ENCODE data around the gene VIM. TPM values are rescaled to one million over a fixed set of nuclear protein-coding genes. Genes with fewer than 3 reads are reported as not detected.

The VIM gene
- total and polyA plus RNA-seq, 2 donors (not counting 1 experiment from before 2014, with no cell fraction given), result 343 to 375 TPM

DNA sequence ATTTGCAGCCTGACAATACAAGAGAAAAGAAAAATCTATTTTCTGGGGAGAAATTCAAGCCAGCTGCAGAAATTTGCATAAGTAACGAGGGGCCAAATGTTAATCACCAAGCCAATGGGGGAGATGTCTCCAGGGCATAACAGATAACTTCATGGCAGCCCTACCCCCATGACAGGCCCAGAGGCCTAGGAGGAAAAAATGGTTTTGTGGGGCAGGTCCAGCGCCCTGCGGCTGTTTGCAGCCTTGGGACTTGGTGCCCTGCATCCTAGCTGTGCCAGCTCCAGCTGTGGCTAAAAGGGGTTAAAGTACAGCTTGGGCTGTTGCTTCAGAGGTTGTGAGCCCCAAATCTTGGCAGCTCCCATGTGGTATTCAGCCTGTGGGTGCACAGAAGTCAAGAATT, 54.3 kb downstream of the VIM start:
- no peak overlapping the region for H3K9ac ChIP-seq (ENCODE audit: low read length)
- Mint-ChIP-seq H3K9me3 (ENCODE audit: insufficient read depth) (peaks cover 12% of the 10 kb centered on the region), H3K27me3 (peaks cover 3% of the 10 kb centered on the region), H3K4me3 (no peak overlapping the region), H3K27ac (no peak overlapping the region), H3K4me1 (no peaks in the 10 kb centered on the region)
- intact Hi-C loops (cut with micrococcal nuclease), result no loop called here
- ChIA-PET POLR2A (no interaction called here), CTCF (interaction anchor here (0.6 kb wide), 1 partner anchor 26 kb away, joined by 3 read pairs; no protein-coding TSS in a partner anchor)
- peaks cover 0 to 2% (median 0%) of the 10 kb centered on the region in 4 experiments for H3K27me3 ChIP-seq (replicated peaks in 1 of 4; ENCODE audit: control extremely low read depth in 1 of 4, control insufficient read depth in 3 of 4, insufficient read depth in 4 of 4, low read length in 3 of 4)
- H3K4me3 ChIP-seq (ENCODE audit: control extremely low read depth in 1 of 5, extremely low read depth in 1 of 5, insufficient read depth in 1 of 5, low read depth in 2 of 5, low read length in 4 of 5), result no peak overlapping the region
- 100% methylated on average over 3 of the region's 3 CpGs for WGBS (ENCODE audit: insufficient coverage)
- H3K27ac ChIP-seq (ENCODE audit: low read length in 2 of 2), result no peak overlapping the region
- H3K4me1 ChIP-seq (ENCODE audit: control insufficient read depth in 2 of 2, insufficient read depth in 2 of 2, low read length in 2 of 2), result no peaks in the 10 kb centered on the region
- H4K20me1 ChIP-seq (ENCODE audit: control insufficient read depth, insufficient read depth, low read length, poor library complexity, severe bottlenecking), result no peaks in the 10 kb centered on the region
- no peak for ATAC-seq (ENCODE audit: low read depth)
- no peak overlapping the region for H2AFZ ChIP-seq (ENCODE audit: insufficient read depth, low read depth, low read length, poor library complexity, severe bottlenecking)
- H3K4me2 ChIP-seq (replicated peaks; ENCODE audit: low read depth, low read length, poor library complexity, severe bottlenecking), result no peak overlapping the region
- H3K79me2 ChIP-seq (ENCODE audit: control insufficient read depth, insufficient read depth, low read length), result no peaks in the 10 kb centered on the region
- DNase-seq, result no peak
- peaks cover 2 to 12% (median 12%) of the 10 kb centered on the region in 3 donors for H3K9me3 ChIP-seq (ENCODE audit: control extremely low read depth in 1 of 3, control insufficient read depth in 2 of 3, insufficient read depth in 1 of 3, low read length in 2 of 3)
- TF ChIP-seq EZH2 (IDR thresholded peaks at IDR 0.05; ENCODE audit: borderline replicate concordance, insufficient read depth, low read depth, low read length, poor library complexity, severe bottlenecking), result no peak
- TF ChIP-seq, protein P1, sequence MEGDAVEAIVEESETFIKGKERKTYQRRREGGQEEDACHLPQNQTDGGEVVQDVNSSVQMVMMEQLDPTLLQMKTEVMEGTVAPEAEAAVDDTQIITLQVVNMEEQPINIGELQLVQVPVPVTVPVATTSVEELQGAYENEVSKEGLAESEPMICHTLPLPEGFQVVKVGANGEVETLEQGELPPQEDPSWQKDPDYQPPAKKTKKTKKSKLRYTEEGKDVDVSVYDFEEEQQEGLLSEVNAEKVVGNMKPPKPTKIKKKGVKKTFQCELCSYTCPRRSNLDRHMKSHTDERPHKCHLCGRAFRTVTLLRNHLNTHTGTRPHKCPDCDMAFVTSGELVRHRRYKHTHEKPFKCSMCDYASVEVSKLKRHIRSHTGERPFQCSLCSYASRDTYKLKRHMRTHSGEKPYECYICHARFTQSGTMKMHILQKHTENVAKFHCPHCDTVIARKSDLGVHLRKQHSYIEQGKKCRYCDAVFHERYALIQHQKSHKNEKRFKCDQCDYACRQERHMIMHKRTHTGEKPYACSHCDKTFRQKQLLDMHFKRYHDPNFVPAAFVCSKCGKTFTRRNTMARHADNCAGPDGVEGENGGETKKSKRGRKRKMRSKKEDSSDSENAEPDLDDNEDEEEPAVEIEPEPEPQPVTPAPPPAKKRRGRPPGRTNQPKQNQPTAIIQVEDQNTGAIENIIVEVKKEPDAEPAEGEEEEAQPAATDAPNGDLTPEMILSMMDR (IDR thresholded peaks at IDR 0.05), result no peak
- H3K36me3 ChIP-seq (replicated peaks in 1 of 2; ENCODE audit: control extremely low read depth in 1 of 2, control insufficient read depth in 1 of 2, extremely low read depth in 1 of 2, insufficient read depth in 2 of 2, low read length in 1 of 2), result no peaks in the 10 kb centered on the region

DNA sequence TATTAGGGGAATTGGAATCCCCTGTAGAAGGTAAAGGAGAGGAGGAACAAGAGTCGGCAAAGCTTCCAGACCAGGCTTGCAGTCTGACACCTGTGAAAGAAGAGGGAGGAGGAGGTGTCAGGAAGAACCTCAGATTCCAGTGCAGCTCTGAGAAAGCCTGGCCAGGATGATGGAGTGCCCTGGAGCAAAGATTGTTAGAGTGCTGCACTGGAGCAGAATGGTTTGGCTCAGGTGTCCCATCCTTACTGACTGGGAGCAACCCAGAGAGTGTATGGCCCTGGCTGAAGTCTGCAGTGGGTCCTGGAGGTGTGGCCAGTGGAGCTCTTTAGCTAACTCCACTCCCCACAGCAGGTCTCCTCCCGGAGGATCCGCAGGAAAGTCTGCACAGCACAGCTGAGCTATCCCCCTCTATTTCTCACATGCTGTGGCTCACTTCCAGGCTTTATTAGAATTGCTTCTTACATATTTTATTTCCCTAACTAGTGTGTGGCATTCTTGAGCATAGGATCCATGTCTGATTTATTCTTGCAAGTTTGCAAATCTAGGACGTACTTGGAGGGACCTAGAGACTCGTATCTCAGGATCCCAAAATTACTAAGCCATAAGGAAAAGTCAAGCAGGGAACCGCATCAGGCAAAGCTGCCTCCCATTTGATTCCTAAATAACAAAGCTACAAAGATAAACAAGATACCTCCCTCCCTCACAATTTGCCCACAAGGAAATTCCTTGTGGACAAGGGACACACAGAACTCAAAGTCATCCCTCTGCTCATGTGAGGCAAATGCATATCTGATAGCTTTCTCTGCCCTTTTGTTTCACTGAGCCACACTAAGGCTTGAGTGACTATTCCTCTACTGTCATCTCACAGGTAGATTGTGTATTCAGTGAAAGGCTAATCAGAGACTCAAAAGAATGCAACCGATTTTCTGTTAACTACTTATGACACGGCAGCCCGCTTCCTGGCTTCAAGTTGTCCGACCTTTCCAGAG, 58.8 kb downstream of the VIM start:
- Histone ChIP-seq H3K9ac (ENCODE audit: low read length) (no peak overlapping the region), H3K36me3 (replicated peaks in 1 of 2; ENCODE audit: control extremely low read depth in 1 of 2, control insufficient read depth in 1 of 2, extremely low read depth in 1 of 2, insufficient read depth in 2 of 2, low read length in 1 of 2) (no peaks in the 10 kb centered on the region), H3K4me2 (replicated peaks; ENCODE audit: low read depth, low read length, poor library complexity, severe bottlenecking) (no peak overlapping the region), H3K27me3 (replicated peaks in 1 of 4; ENCODE audit: control extremely low read depth in 1 of 4, control insufficient read depth in 3 of 4, insufficient read depth in 4 of 4, low read length in 3 of 4) (no peaks in the 10 kb centered on the region), H3K9me3 (ENCODE audit: control extremely low read depth in 1 of 3, control insufficient read depth in 2 of 3, insufficient read depth in 1 of 3, low read length in 2 of 3) (peaks cover 0 to 12% (median 12%) of the 10 kb centered on the region in 3 donors), H3K4me1 (ENCODE audit: control insufficient read depth in 2 of 2, insufficient read depth in 2 of 2, low read length in 2 of 2) (no peaks in the 10 kb centered on the region), H4K20me1 (ENCODE audit: control insufficient read depth, insufficient read depth, low read length, poor library complexity, severe bottlenecking) (no peaks in the 10 kb centered on the region), H3K27ac (ENCODE audit: low read length in 2 of 2) (no peak overlapping the region), H2AFZ (ENCODE audit: insufficient read depth, low read depth, low read length, poor library complexity, severe bottlenecking) (no peak overlapping the region), H3K79me2 (ENCODE audit: control insufficient read depth, insufficient read depth, low read length) (no peaks in the 10 kb centered on the region), H3K4me3 (ENCODE audit: control extremely low read depth in 1 of 5, extremely low read depth in 1 of 5, insufficient read depth in 1 of 5, low read depth in 2 of 5, low read length in 4 of 5) (no peak overlapping the region)
- ChIA-PET POLR2A (no interaction called here), CTCF (no interaction called here)
- DNase-seq, result no peak
- H3K9me3 Mint-ChIP-seq (ENCODE audit: insufficient read depth), result peaks cover 9% of the 10 kb centered on the region
- 91% methylated on average over 5 of the region's 10 CpGs for WGBS (ENCODE audit: insufficient coverage)
- H3K4me3 Mint-ChIP-seq, result no peak overlapping the region
- intact Hi-C loops (cut with micrococcal nuclease), result no loop called here
- H3K27ac Mint-ChIP-seq, result no peak overlapping the region
- TF ChIP-seq EZH2 (IDR thresholded peaks at IDR 0.05; ENCODE audit: borderline replicate concordance, insufficient read depth, low read depth, low read length, poor library complexity, severe bottlenecking), result no peak
- TF ChIP-seq, protein P1 (IDR thresholded peaks at IDR 0.05), result no peak
- no peak for ATAC-seq (ENCODE audit: low read depth)
- peaks cover 12% of the 10 kb centered on the region for H3K27me3 Mint-ChIP-seq
- H3K4me1 Mint-ChIP-seq, result no peaks in the 10 kb centered on the region
